ENCODE measurements around the gene ZNF750.

- TF ChIP-seq CTCF (IDR thresholded peaks at IDR 0.05) (no peak), EZH2phosphoT487 (IDR thresholded peaks at IDR 0.05) (no peak), EZH2 (IDR thresholded peaks at IDR 0.05) (no peak)
These were observed 24.3 kb upstream of the ZNF750 start for GRCh38 chr17:82863941-82864712.

Measured in neural progenitor cell (in vitro differentiated cells).